IMR-90 (cell line): Measurements from ENCODE around the gene FRYL. TPM values are rescaled to one million over a fixed set of nuclear protein-coding genes. Genes with fewer than 3 reads are reported as not detected.

ENCODE experiments used
- ATAC-seq: fragments of 200-7000 bp; cut with Tn5 transposase; 2 replicates; pipeline ENCODE4 v1.9.1; 2020; ENCODE audit warnings: low read depth, mild to moderate bottlenecking, moderate library complexity
- BruUV-seq: library from RNA; stranded (reverse); fragments of 400-500 nt; replicated peaks from 2 replicates; lab custom pipeline; 2021; lab: Mats Ljungman, UMichigan
- CTCF ChIA-PET: fragments of 300-600 bp; formaldehyde crosslinking; extraction: SDS; loops from one replicate; lab custom pipeline; 2021; ENCODE audit warnings: antibody characterized with exemption; lab: Yijun Ruan, JAX
- POLR2A ChIA-PET: fragments of 300-600 bp; sonication (Branson Sonifier 250); formaldehyde crosslinking; loops from one replicate; lab custom pipeline; 2022; ENCODE audit warnings: antibody characterized with exemption; ENCODE audit not compliant: unreplicated experiment; lab: Charles Lee
- DNase-seq: peaks from one replicate; pipeline ENCODE4 v3.0.0; 2013
- H2AFZ ChIP-seq: replicated peaks from 2 replicates; pipeline ENCODE3; 2013; ENCODE audit warnings: low read length, mild to moderate bottlenecking; ENCODE audit not compliant: poor library complexity
- H2AK5ac ChIP-seq: 2 replicates; pipeline ENCODE4 v1.6.1; 2013; ENCODE audit warnings: low read depth, low read length, inconsistent platforms
- H2AK9ac ChIP-seq: replicated peaks from 2 replicates; pipeline ENCODE3; 2013; ENCODE audit warnings: mild to moderate bottlenecking, low read depth, low read length, moderate library complexity; ENCODE audit not compliant: poor library complexity
- H2BK120ac ChIP-seq: 2 replicates; pipeline ENCODE4 v1.6.1; 2013; ENCODE audit warnings: low read depth, low read length, inconsistent platforms
- H2BK15ac ChIP-seq: 3 replicates; pipeline ENCODE4 v1.6.1; 2013; ENCODE audit warnings: low read depth, low read length, inconsistent platforms
- H2BK20ac ChIP-seq: 2 replicates; pipeline ENCODE4 v1.6.1; 2013; ENCODE audit warnings: low read depth, mild to moderate bottlenecking, inconsistent platforms, low read length, moderate library complexity
- H2BK5ac ChIP-seq: 2 replicates; pipeline ENCODE4 v1.6.1; 2013; ENCODE audit warnings: mild to moderate bottlenecking, low read depth, low read length, inconsistent platforms; ENCODE audit not compliant: poor library complexity, severe bottlenecking
- H3K14ac ChIP-seq: replicated peaks from 2 replicates; pipeline ENCODE4 v1.6.1; 2013; ENCODE audit warnings: low read depth, low read length, inconsistent platforms
- H3K18ac ChIP-seq: 2 replicates; pipeline ENCODE4 v1.6.1; 2013; ENCODE audit warnings: low read depth, low read length, control low read depth
- H3K23ac ChIP-seq: 2 replicates; pipeline ENCODE4 v1.6.1; 2013; ENCODE audit warnings: low read depth, low read length, inconsistent platforms
- H3K27ac ChIP-seq: 2 replicates; pipeline ENCODE4 v1.5.1; 2013; ENCODE audit warnings: mild to moderate bottlenecking, control low read depth, low read length; ENCODE audit not compliant: insufficient read depth
- H3K27me3 ChIP-seq: 2 replicates; pipeline ENCODE4 v1.6.1; 2013; ENCODE audit warnings: low read length; ENCODE audit not compliant: control insufficient read depth, insufficient read depth
- H3K36me3 ChIP-seq: 2 replicates; pipeline ENCODE4 v1.6.1; 2013; ENCODE audit warnings: low read length, mixed read lengths; ENCODE audit not compliant: control insufficient read depth, insufficient read depth
- H3K4ac ChIP-seq: 2 replicates; pipeline ENCODE4 v1.6.1; 2013; ENCODE audit warnings: low read depth, low read length, inconsistent platforms
- H3K4me1 ChIP-seq: 2 replicates; pipeline ENCODE4 v1.6.1; 2013; ENCODE audit warnings: low read length, mixed read lengths; ENCODE audit not compliant: control insufficient read depth, insufficient read depth
- H3K4me2 ChIP-seq: 2 replicates; pipeline ENCODE4 v1.6.1; 2013; ENCODE audit warnings: low read depth, mild to moderate bottlenecking, control low read depth, low read length, moderate library complexity
- H3K4me3 ChIP-seq: 2 replicates; pipeline ENCODE4 v1.5.1; 2013; ENCODE audit warnings: low read depth, mild to moderate bottlenecking, control low read depth, low read length, moderate library complexity; ENCODE audit not compliant: insufficient read depth
- H3K56ac ChIP-seq: 2 replicates; pipeline ENCODE4 v1.6.1; 2013; ENCODE audit warnings: low read length, inconsistent platforms; ENCODE audit not compliant: insufficient read depth; ENCODE audit errors: extremely low read depth
- H3K79me1 ChIP-seq, 2 experiments: 2 replicates each; pipeline ENCODE4 v1.6.1; 2013; ENCODE audit warnings: low read length in 2 of 2, inconsistent platforms in 1 of 2, low read depth in 1 of 2
- H3K9ac ChIP-seq: 2 replicates; pipeline ENCODE4 v1.6.1; 2013; ENCODE audit warnings: low read depth, low read length, control low read depth
- H3K9me1 ChIP-seq: 2 replicates; pipeline ENCODE4 v1.6.1; 2013; ENCODE audit warnings: low read length, inconsistent platforms; ENCODE audit not compliant: insufficient read depth
- H3K9me3 ChIP-seq: 2 replicates; pipeline ENCODE4 v1.6.1; 2013; ENCODE audit warnings: low read length; ENCODE audit not compliant: control insufficient read depth, insufficient read depth
- H4K20me1 ChIP-seq: 2 replicates; pipeline ENCODE4 v1.6.1; 2013; ENCODE audit warnings: low read length, inconsistent platforms; ENCODE audit not compliant: insufficient read depth
- H4K5ac ChIP-seq: 2 replicates; pipeline ENCODE4 v1.6.1; 2013; ENCODE audit warnings: mild to moderate bottlenecking, low read depth, low read length, control low read depth
- H4K8ac ChIP-seq, 2 experiments: 2 replicates each; pipeline ENCODE4 v1.6.1; 2013; ENCODE audit warnings: low read depth in 2 of 2, low read length in 2 of 2, control low read depth in 1 of 2, inconsistent platforms in 1 of 2
- H4K91ac ChIP-seq: 2 replicates; pipeline ENCODE4 v1.6.1; 2013; ENCODE audit warnings: low read depth, low read length, inconsistent platforms; ENCODE audit not compliant: insufficient read depth
- CEBPB ChIP-seq: IDR thresholded peaks from 2 replicates; pipeline ENCODE4 v1.6.1; 2012; ENCODE audit warnings: low read depth, low read length, improper control_type of control experiment
- CHD1 ChIP-seq: IDR thresholded peaks from 2 replicates; pipeline ENCODE4 v1.6.1; 2012; ENCODE audit warnings: low read depth, low read length, improper control_type of control experiment
- FOS ChIP-seq: fragments of 150-350 bp; IDR thresholded peaks from 2 replicates; pipeline ENCODE4 v1.6.1; 2016; ENCODE audit warnings: low read depth, low read length
- MAFK ChIP-seq: IDR thresholded peaks from 2 replicates; pipeline ENCODE4 v1.6.1; 2012; ENCODE audit warnings: low read depth, low read length, improper control_type of control experiment
- MXI1 ChIP-seq: IDR thresholded peaks from 2 replicates; pipeline ENCODE4 v1.6.1; 2012; ENCODE audit warnings: low read depth, mild to moderate bottlenecking, low read length, moderate library complexity, borderline replicate concordance
- POLR2A ChIP-seq: IDR thresholded peaks from 2 replicates; pipeline ENCODE4 v1.6.1; 2012; ENCODE audit warnings: mild to moderate bottlenecking, low read depth, low read length
- RAD21 ChIP-seq: IDR thresholded peaks from 2 replicates; pipeline ENCODE4 v1.6.1; 2012; ENCODE audit warnings: low read length, improper control_type of control experiment
- RCOR1 ChIP-seq: IDR thresholded peaks from 2 replicates; pipeline ENCODE4 v1.6.1; 2012; ENCODE audit warnings: mild to moderate bottlenecking, low read length, improper control_type of control experiment; ENCODE audit not compliant: insufficient replicate concordance
- SMC3 ChIP-seq: fragments of 150-350 bp; IDR thresholded peaks from 2 replicates; pipeline ENCODE4 v1.6.1; 2016; ENCODE audit warnings: low read depth, mild to moderate bottlenecking, antibody characterized with exemption, low read length, moderate library complexity
- USF2 ChIP-seq: fragments of 150-350 bp; IDR thresholded peaks from 2 replicates; pipeline ENCODE4 v1.6.1; 2017; ENCODE audit warnings: mild to moderate bottlenecking, antibody characterized with exemption, low read length, low read depth
- dilution Hi-C: fragments of 300-500 bp; cut with HindIII; formaldehyde crosslinking; loops from one replicate; pipeline ENCODE4 v1.14.3; 2018; ENCODE audit warnings: low sequenced_read_pairs; ENCODE audit not compliant: unreplicated experiment
- in situ Hi-C: fragments of 300-500 bp; cut with MboI; formaldehyde crosslinking; loops from 3 replicates; pipeline ENCODE4 v1.14.3; 2019; ENCODE audit warnings: low sequenced_read_pairs, inconsistent platforms, mixed read lengths
- intact Hi-C: fragments of 100-400 bp; cut with micrococcal nuclease; formaldehyde crosslinking; loops from 2 replicates; pipeline ENCODE4 v1.10.0; 2022
- polyA plus RNA-seq, 3 experiments: library from polyadenylated mRNA; depleted of rRNA; stranded (reverse); fragments of >200 nt; gene quantifications; 2 replicates each; pipeline ENCODE4 v1.2.3, GENCODE V29; 2012; ENCODE audit warnings: low replicate concordance in 1 of 3
- total RNA-seq: library from RNA; depleted of rRNA; stranded (reverse); fragments of >200 nt; gene quantifications from 2 replicates; pipeline ENCODE4 v1.2.3, GENCODE V29; 2012

Gene FRYL
- total and polyA plus RNA-seq, 2 of the 4 experiments (the other 2 are of a cell fraction), result 9.9 to 77.4 TPM

- H3K9ac ChIP-seq, result no peak overlapping the region
- no peaks in the 10 kb centered on the region for H3K9me3 ChIP-seq
- DNase-seq, result no peak
- dilution Hi-C loops, result no loop called here
- ChIA-PET CTCF (no interaction called here), POLR2A (interaction anchor here (0.6 kb wide), 1 partner anchor 84 kb away, joined by 3 read pairs; no protein-coding TSS in a partner anchor)
- no peak overlapping the region for H3K14ac ChIP-seq
- 0 out of 2 replicates have a peak, but pooled peaks cover 3% of the 10 kb centered on the region for H3K9me1 ChIP-seq
- H4K20me1 ChIP-seq, result peaks cover 3% of the 10 kb centered on the region; the same call in 1 of the 2 replicates
- in situ Hi-C loops, result no loop called here
- H3K56ac ChIP-seq, result no peak overlapping the region
- no peak for ATAC-seq
- H3K36me3 ChIP-seq, result no peaks in the 10 kb centered on the region
- BruUV-seq, result no TSS peak
- no peak overlapping the region for H2AK9ac ChIP-seq
- no peak overlapping the region for H3K4me3 ChIP-seq
- no peak overlapping the region for H2AFZ ChIP-seq
- H3K27ac ChIP-seq, result no peak overlapping the region
- H3K18ac ChIP-seq, result no peak overlapping the region
- H2BK5ac ChIP-seq, result no peak overlapping the region
- TF ChIP-seq USF2, result no peak
- no peak for TF ChIP-seq CEBPB
- no peak for TF ChIP-seq FOS
- TF ChIP-seq POLR2A, result no peak
- TF ChIP-seq RCOR1, result no peak
- no peak for TF ChIP-seq SMC3
- TF ChIP-seq MAFK, result no peak
- no peak for TF ChIP-seq RAD21
- TF ChIP-seq CHD1, result no peak
- TF ChIP-seq MXI1, result no peak
- H2BK20ac ChIP-seq, result no peak overlapping the region
- H3K23ac ChIP-seq, result no peak overlapping the region
- H3K4me1 ChIP-seq, result peaks cover 5% of the 10 kb centered on the region; the same call in 1 of the 2 replicates
- H3K79me1 ChIP-seq, result peaks cover 25 to 45% of the 10 kb centered on the region in 2 experiments
- no peak overlapping the region for H4K5ac ChIP-seq
- no peak overlapping the region for H2BK120ac ChIP-seq
- no peaks in the 10 kb centered on the region for H3K27me3 ChIP-seq
- no peak overlapping the region for H3K4ac ChIP-seq
- no peak overlapping the region for H3K4me2 ChIP-seq
- H4K91ac ChIP-seq, result no peak overlapping the region
- no peak overlapping the region for H2AK5ac ChIP-seq
- intact Hi-C loops, result no loop called here
- no peak overlapping the region for H2BK15ac ChIP-seq
- H4K8ac ChIP-seq, result no peak overlapping the region
These were observed 73.3 kb downstream of the FRYL start for GRCh38 chr4:48706736-48707135.
